K562 (cell line): ENCODE data around the gene CNR1. TPM values are rescaled to one million over a fixed set of nuclear protein-coding genes. Genes with fewer than 3 reads are reported as not detected.

Experiments
- AFF4 ChIP-seq: sonication (generic); formaldehyde crosslinking; IDR thresholded peaks from 2 replicates; pipeline ENCODE4 v1.8.0; 2023; ENCODE audit warnings: mild to moderate bottlenecking, missing genetic modification reagents
- ARID3A ChIP-seq: IDR thresholded peaks from 2 replicates; pipeline ENCODE4 v1.6.1; 2012; ENCODE audit warnings: low read depth, low read length, improper control_type of control experiment, borderline replicate concordance
- ATF3 ChIP-seq, 2 experiments: fragments of 450-650 bp in 1 of 2; sonication (generic) in 1 of 2; formaldehyde crosslinking in 1 of 2; IDR thresholded peaks in 1 of 2; conservative IDR thresholded peaks in 1 of 2; 2 replicates each; pipeline versions ENCODE4 v1.6.1 to v1.8.1; 2016 to 2023; ENCODE audit warnings: mild to moderate bottlenecking in 2 of 2, moderate library complexity in 2 of 2, inconsistent platforms in 1 of 2, missing genetic modification reagents in 1 of 2
- DPF2 ChIP-seq: fragments of 450-650 bp; IDR thresholded peaks from 2 replicates; pipeline ENCODE4 v1.6.1; 2016
- ELF4 ChIP-seq: fragments of 450-650 bp; formaldehyde crosslinking; IDR thresholded peaks from 2 replicates; pipeline ENCODE4 v1.4.0; 2022; ENCODE audit warnings: missing genetic modification characterization
- HOMEZ ChIP-seq: fragments of 250-450 bp; sonication (Bioruptor Pico); IDR thresholded peaks from 2 replicates; pipeline ENCODE4 v1.4.0; 2020; ENCODE audit warnings: mild to moderate bottlenecking, moderate library complexity
- L3MBTL2 ChIP-seq: fragments of 450-650 bp; IDR thresholded peaks from 2 replicates; pipeline ENCODE4 v1.6.1; 2016; ENCODE audit warnings: mild to moderate bottlenecking, moderate library complexity
- RAD21 ChIP-seq, 2 experiments: fragments of 250-450 bp in 1 of 2; fragments of 450-650 bp in 1 of 2; sonication (Bioruptor Pico) in 1 of 2; formaldehyde crosslinking in 1 of 2; IDR thresholded peaks in 1 of 2; conservative IDR thresholded peaks in 1 of 2; 2 replicates each; pipeline versions ENCODE4 v1.4.0 to v1.8.0; 2020 to 2022; ENCODE audit warnings: mild to moderate bottlenecking in 2 of 2, moderate library complexity in 1 of 2
- RBFOX2 ChIP-seq: fragments of 200-400 bp; formaldehyde crosslinking; IDR thresholded peaks from 2 replicates; pipeline ENCODE4 v1.6.1; 2017; ENCODE audit warnings: low read depth, mild to moderate bottlenecking, low read length, moderate library complexity
- SNAPC5 ChIP-seq: fragments of 250-450 bp; sonication (Bioruptor Pico); IDR thresholded peaks from 2 replicates; pipeline ENCODE4 v1.8.0; 2021; ENCODE audit warnings: moderate library complexity, mild to moderate bottlenecking, inconsistent platforms
- TEAD2 ChIP-seq: fragments of 450-650 bp; IDR thresholded peaks from 2 replicates; pipeline ENCODE4 v1.6.1; 2016; ENCODE audit warnings: missing genetic modification characterization, control low read depth, missing compliant biosample characterization
- TSC22D4 ChIP-seq: fragments of 450-650 bp; IDR thresholded peaks from 2 replicates; pipeline ENCODE4 v1.6.1; 2016; ENCODE audit warnings: missing genetic modification characterization, missing biosample characterization, control low read depth
- ZFPM2 ChIP-seq: fragments of 250-450 bp; sonication (Bioruptor Pico); IDR thresholded peaks from 2 replicates; pipeline ENCODE4 v1.5.1; 2022; ENCODE audit warnings: mild to moderate bottlenecking
- ZNF124 ChIP-seq: sonication (generic); formaldehyde crosslinking; IDR thresholded peaks from 2 replicates; pipeline ENCODE4 v1.8.1; 2022; ENCODE audit warnings: missing genetic modification reagents
- ZNF133 ChIP-seq: fragments of 250-450 bp; sonication (Bioruptor Pico); IDR thresholded peaks from 2 replicates; pipeline ENCODE4 v1.4.0; 2020; ENCODE audit warnings: mild to moderate bottlenecking
- ZNF239 ChIP-seq: fragments of 250-450 bp; sonication (Bioruptor Pico); IDR thresholded peaks from 2 replicates; pipeline ENCODE4 v1.4.0; 2020; ENCODE audit warnings: mild to moderate bottlenecking
- ZNF277 ChIP-seq: fragments of 250-450 bp; sonication (Bioruptor Pico); IDR thresholded peaks from 2 replicates; pipeline ENCODE4 v1.8.0; 2022; ENCODE audit warnings: inconsistent platforms, mild to moderate bottlenecking, moderate library complexity, borderline replicate concordance
- ZNF3 ChIP-seq: fragments of 250-450 bp; sonication (Bioruptor Pico); IDR thresholded peaks from 2 replicates; pipeline ENCODE4 v1.5.0; 2021; ENCODE audit warnings: mild to moderate bottlenecking, moderate library complexity
- ZNF696 ChIP-seq: fragments of 250-450 bp; sonication (Bioruptor Pico); conservative IDR thresholded peaks from 2 replicates; pipeline ENCODE4 v1.4.0; 2020; ENCODE audit warnings: mild to moderate bottlenecking, moderate library complexity
- ZNF75A ChIP-seq: fragments of 450-650 bp; formaldehyde crosslinking; IDR thresholded peaks from 2 replicates; pipeline ENCODE4 v1.4.0; 2020; ENCODE audit warnings: mild to moderate bottlenecking
- polyA plus RNA-seq, 8 experiments: library from polyadenylated mRNA; depleted of rRNA in 4 of 8; stranded (reverse) in 5 of 8; unstranded in 3 of 8; fragments of >200 nt; fragmentation: Nextera tagmentation in 2 of 8; fragmentation: Illumina TruSeq in 1 of 8; extraction: Ambion mirVana in 2 of 8; extraction: Trizol in 1 of 8; gene quantifications; 2 replicates each; pipeline versions ENCODE4 v1.2.1 to v1.2.3, GENCODE V29; 2011 to 2014; ENCODE audit warnings: inconsistent platforms in 1 of 8, missing spikeins in 1 of 8
- total RNA-seq, 7 experiments: library from RNA; depleted of rRNA in 6 of 7; stranded (reverse); fragments of >200 nt in 6 of 7; fragmentation: Illumina TruSeq in 2 of 7; extraction: Trizol in 2 of 7; gene quantifications; 2 replicates each; pipeline versions ENCODE4 v1.2.1 to v1.2.3, GENCODE V29; 2011 to 2021; ENCODE audit warnings: low replicate concordance in 1 of 7

The CNR1 gene
- total and polyA plus RNA-seq, 9 of the 15 experiments (the other 6 are each of a cell fraction or from before 2014, with no cell fraction given): 0.50 to 1.9 (median 1.2) TPM; not detected in 1

GRCh38 chr6:88171312-88171711 lies 5.2 kb upstream of the CNR1 start (continued):
- TF ChIP-seq AFF4 (no peak), ARID3A (no peak), ATF3 (IDR thresholded peaks at IDR 0.05) (no peak), ATF3 (CRISPR knock-in tag; conservative IDR thresholded peaks at IDR 0.05) (no peak), SNAPC5 (CRISPR knock-in tag) (no peak), ZNF3 (CRISPR knock-in tag) (no peak), ZFPM2 (no peak), ZNF75A (CRISPR knock-in tag) (no peak), TEAD2 (tag) (no peak), ZNF696 (CRISPR knock-in tag) (no peak), HOMEZ (CRISPR knock-in tag) (no peak), DPF2 (peak; percentile 64; the same call in 1 of the 2 replicates), ZNF133 (CRISPR knock-in tag) (no peak), ZNF124 (no peak), ZNF239 (no peak), ZNF277 (CRISPR knock-in tag) (no peak), TSC22D4 (tag) (no peak), RBFOX2 (no peak), RAD21 (CRISPR knock-in tag; conservative IDR thresholded peaks at IDR 0.05 in 1 of 2, IDR thresholded peaks at IDR 0.05 in 1 of 2) (0 out of 4 replicates have a peak, but pooled peaks of 1 of the 2 experiments have one; percentile 20), ELF4 (CRISPR knock-in tag) (peak; percentile 56; the same call in 1 of the 2 replicates), L3MBTL2 (no peak)
